Ovary (tissue), 3 donors: ENCODE measurements around the gene PSG1.
"Not testable (repeated sequence)": the region's sequence is repeated elsewhere in the genome, so short reads cannot be mapped to it uniquely, and the experiment has no call there.

Experiments used
- CTCF ChIP-seq, 3 donors: fragments of 450-650 bp in 2 of 3; fragments of 200-600 bp in 1 of 3; IDR thresholded peaks; one replicate each; pipeline versions ENCODE4 v1.5.1 to v1.8.0; 2016 to 2022; ENCODE audit warnings: antibody characterized with exemption in 3 of 3, mild to moderate bottlenecking in 1 of 3
- EP300 ChIP-seq: sonication (generic); formaldehyde crosslinking; IDR thresholded peaks from one replicate; pipeline ENCODE4 v1.6.1; 2017; ENCODE audit warnings: antibody characterized with exemption
- POLR2A ChIP-seq: fragments of 450-650 bp; IDR thresholded peaks from one replicate; pipeline ENCODE4 v1.6.1; 2017; ENCODE audit warnings: antibody characterized with exemption, mild to moderate bottlenecking, moderate library complexity
- donor health status: DM: no; HTN: no; CAD: no.

DNA sequence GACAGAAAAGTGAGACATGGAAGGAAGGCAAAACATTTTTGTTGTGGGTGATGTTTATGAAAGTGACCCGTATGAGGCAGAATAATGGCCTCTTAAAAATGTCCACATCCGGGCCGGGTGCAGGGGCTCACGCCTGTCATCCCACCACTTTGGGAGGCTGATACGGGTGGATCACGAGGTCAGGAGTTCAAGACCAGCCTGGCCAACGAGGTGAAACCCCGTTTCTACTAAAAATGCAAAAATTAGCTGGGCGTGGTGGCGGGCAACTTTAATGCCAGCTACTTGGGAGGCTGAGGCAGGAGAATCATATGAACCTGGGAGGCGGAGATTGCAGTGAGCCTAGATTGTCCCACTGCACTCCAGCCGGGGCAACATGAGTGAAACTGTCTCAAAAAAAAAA, 20.2 kb upstream of the PSG1 start:
- not testable (repeated sequence) for TF ChIP-seq CTCF (IDR thresholded peaks at IDR 0.05); POLR2A; EP300
